C4-2B (cell line): ENCODE data around the gene NUDT14.

Experiments used
- H3K27ac ChIP-seq: fragments of 450-650 bp; 2 replicates; pipeline ENCODE4 v1.5.1; 2017
- ZFX ChIP-seq: fragments of 450-650 bp; IDR thresholded peaks from 2 replicates; pipeline ENCODE4 v1.6.1; 2017
- TF ChIP-seq, protein P1 (sequence below): fragments of 450-650 bp; conservative IDR thresholded peaks from 2 replicates; pipeline ENCODE4 v1.5.1; 2017; ENCODE audit warnings: mild to moderate bottlenecking

The NUDT14 gene

DNA sequence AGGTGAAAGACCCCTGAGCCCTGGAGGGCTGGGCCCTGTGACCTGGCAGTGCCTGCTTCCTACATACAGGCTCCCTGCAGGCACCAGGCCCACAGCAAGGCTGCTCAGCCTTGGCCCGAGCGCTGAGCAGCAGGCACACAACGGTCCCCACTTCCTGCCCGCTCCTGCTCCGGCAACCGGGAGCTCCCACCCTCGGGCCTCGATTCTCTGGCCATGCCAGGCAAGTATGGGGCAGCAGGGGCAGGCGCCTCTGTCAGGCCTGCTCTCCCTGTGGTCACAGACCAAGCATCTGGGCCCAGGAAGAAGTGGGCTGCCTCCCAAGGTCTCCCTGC, 30.6 kb upstream of the NUDT14 start:
- TF ChIP-seq ZFX = no peak
- TF ChIP-seq, protein P1, sequence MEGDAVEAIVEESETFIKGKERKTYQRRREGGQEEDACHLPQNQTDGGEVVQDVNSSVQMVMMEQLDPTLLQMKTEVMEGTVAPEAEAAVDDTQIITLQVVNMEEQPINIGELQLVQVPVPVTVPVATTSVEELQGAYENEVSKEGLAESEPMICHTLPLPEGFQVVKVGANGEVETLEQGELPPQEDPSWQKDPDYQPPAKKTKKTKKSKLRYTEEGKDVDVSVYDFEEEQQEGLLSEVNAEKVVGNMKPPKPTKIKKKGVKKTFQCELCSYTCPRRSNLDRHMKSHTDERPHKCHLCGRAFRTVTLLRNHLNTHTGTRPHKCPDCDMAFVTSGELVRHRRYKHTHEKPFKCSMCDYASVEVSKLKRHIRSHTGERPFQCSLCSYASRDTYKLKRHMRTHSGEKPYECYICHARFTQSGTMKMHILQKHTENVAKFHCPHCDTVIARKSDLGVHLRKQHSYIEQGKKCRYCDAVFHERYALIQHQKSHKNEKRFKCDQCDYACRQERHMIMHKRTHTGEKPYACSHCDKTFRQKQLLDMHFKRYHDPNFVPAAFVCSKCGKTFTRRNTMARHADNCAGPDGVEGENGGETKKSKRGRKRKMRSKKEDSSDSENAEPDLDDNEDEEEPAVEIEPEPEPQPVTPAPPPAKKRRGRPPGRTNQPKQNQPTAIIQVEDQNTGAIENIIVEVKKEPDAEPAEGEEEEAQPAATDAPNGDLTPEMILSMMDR = no peak
- no peak overlapping the region for H3K27ac ChIP-seq

DNA sequence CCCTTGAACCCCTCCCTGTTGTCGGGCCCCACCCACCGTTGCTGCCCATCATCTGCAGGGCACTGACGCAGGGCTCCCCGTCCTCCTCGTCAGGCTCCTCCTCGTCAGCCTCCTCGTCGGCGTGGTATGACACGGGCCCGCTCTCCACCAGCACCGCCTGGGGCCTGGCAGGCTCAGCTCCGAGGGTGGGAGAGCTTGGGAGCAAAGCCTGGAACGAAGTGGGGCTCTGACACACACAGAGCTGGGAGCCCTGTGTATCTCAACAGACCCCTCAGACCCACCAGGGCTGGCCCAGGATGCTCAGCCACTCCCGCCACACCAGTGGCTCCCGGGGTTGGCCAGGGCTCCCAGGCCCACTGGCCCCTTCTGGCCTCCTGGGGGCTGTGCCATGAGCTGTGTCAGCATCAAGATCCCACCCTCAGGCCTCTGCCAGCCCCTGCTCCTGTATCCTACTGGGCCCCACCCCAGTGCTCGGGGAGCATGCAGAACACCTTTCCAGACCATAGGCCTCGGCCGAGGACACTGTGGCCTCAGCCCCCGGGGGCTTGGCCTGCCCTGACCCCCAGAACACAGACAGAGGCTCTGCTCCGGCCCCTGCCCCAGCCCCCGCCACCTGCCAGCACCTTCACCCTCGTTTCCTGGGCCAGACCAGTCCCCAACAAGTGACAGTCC, 30.1 kb upstream of the NUDT14 start:
- no peak overlapping the region for H3K27ac ChIP-seq
- TF ChIP-seq ZFX = no peak
- TF ChIP-seq, protein P1 = no peak

DNA sequence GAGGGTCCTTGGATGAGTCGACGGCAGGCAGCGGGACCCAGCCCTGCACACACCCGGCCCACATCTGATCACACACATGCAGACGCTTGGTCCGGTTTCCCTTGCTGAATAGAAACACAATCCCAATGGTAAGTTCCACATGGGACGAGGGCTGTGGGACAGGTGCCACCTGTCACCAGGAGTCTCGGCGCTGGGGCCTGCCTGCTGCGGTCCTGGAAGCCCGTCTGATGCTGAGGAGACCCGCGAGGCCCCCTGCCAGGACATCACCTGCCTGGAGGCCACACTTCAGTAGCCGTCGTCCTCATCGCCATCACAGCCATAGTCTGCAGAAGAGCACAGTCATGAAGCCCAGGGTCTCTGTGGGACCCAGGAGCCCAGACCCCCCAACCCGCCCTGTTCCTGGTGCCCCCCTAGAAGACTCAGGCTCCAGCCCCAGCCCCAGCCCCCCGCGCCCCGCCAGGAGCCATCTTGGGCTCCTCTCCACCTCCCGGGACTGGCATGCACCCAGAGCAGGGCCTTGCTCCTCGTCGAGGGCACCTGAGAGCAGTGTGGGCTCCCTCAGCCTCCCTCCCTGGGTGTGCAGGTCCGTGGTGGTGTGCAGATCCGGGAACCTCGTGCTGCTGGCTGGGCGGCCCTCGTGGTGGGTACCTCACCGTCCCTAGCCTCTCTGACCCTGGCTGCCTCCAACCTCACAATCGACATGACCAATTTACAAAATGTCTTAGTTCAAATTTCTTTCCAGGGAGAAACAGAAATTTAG, 29.3 kb upstream of the NUDT14 start:
- TF ChIP-seq ZFX = no peak
- TF ChIP-seq, protein P1 = no peak
- H3K27ac ChIP-seq = no peak overlapping the region

DNA sequence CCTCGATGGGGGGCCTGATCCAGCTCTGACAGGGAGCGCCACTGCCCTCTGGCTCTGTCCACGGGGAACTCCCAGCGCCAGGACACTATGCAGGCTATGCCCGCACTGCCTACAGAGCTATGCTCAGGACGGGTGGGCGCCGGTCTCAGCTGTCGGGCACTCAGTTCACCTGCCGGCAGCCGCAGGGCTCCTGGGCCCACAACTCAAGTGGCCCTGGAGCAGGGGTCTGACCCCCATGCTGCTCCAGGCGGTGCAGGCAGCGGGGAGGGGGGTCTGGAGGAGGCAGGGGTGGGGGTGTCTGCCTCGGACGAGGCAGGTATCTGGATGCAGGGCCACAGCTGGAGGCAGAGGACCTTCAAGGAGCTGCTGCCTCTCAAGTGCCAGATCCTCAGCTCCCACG, 28.5 kb upstream of the NUDT14 start:
- TF ChIP-seq ZFX = no peak
- TF ChIP-seq, protein P1 = no peak
- H3K27ac ChIP-seq = no peak overlapping the region

DNA sequence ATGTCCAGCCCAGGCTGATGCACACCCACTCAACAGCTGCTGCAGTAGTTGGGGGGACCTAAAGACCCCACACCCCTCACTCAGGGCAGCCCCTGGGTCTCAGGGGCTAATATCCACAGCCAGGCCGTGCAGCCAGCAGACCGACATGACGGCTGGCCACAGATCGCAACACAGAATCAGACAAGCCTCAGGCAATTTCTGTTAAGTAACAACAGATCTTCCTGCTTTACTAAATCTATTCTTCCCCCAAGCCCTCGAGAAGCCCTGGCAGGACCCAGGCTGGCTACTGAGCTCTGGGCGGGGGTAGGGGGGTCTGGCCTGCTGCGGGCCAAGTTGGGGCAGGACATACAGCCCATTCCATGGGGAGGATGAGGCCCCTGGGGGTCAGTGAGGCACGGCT, 28.0 kb upstream of the NUDT14 start:
- TF ChIP-seq ZFX = no peak
- TF ChIP-seq, protein P1 = no peak
- H3K27ac ChIP-seq = no peak overlapping the region

DNA sequence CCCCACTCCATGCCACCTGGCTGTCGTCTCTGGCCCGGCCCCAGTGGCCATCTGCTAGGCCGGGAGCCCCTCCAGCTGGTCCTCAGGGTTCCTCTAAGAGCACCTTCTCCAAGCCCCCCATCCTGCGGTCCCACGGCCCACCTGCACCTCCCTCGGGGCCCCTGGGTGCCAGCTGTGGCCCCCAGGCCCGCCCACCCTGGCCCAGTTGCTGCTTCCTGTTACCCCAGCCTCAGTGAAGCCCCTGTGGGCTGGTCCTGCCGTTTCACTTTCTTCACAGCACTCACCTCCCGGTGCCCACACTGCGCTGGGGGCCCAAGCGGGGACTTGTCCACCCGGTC, 27.6 kb upstream of the NUDT14 start:
- TF ChIP-seq, protein P1 = no peak
- TF ChIP-seq ZFX = no peak
- no peak overlapping the region for H3K27ac ChIP-seq

DNA sequence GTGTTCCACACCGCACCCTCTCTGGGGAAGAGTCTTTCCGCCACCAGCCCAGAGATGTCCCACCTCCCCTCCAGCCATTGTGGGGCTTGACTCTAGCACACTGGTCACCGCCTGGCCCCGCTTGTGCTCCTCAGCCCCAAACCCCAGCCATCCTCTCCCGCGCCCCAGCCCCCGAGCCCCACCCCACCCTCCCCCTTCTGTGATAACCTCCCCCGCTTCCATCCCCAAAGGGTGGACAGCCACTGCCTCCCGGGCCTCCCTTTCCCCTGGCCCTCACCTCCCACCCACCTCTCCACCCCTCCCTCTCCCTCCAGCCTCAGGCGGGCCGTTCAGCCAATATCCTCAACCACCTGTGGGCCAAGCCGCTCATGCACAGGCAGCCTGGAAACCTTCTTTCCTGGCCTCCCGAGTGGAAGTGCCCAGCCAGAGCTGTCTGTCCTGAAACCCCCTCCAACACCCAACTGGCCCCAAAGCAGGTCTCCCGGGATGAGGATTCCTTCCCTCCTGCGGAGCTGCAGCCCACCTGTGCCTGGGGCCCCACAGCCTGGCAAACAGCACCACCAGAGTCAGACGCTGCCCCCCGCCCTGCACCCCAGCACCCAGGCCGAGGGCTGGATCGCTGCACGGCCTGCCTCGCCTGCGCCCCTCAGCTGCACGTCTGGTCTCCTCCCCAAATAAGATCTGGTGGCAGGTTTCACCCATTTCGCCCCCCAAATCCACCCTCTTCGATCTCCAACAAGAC, 27.1 kb upstream of the NUDT14 start:
- TF ChIP-seq, protein P1 = no peak
- no peak for TF ChIP-seq ZFX
- H3K27ac ChIP-seq = no peak overlapping the region
